ENCODE measurements around the gene SCNM1. TPM values are rescaled to one million over a fixed set of nuclear protein-coding genes. Genes with fewer than 3 reads are reported as not detected.
"Not testable (repeated sequence)": the region's sequence is repeated elsewhere in the genome, so short reads cannot be mapped to it uniquely, and the experiment has no call there.

SCNM1 gene
- total RNA-seq, 4 donors from 2014 or later, result 18.7 to 32.0 (median 25.6) TPM

GRCh38 chr1:151176514-151177045 is 10.6 kb downstream of the SCNM1 start:
- 80 to 90% methylated on average over 2 to 9 of the region's 17 CpGs for WGBS, 2 donors (ENCODE audit: low coverage in 1 of 2)
- H3K27ac ChIP-seq, result peak overlapping the region in 3 of 4 donors; percentile 57 to 79 (median 59)
- no peaks in the 10 kb centered on the region for H3K27me3 ChIP-seq
- H3K9me3 ChIP-seq, result no peaks in the 10 kb centered on the region
- no peak overlapping the region for H3K4me3 ChIP-seq
- H3K4me1 ChIP-seq, result peaks cover 0 to 30% (median 10%) of the 10 kb centered on the region in 3 donors
- no peak for ATAC-seq
- peaks cover 0 to 93% of the 10 kb centered on the region in 2 donors for H3K36me3 ChIP-seq
- TF ChIP-seq POLR2A (IDR thresholded peaks at IDR 0.05), result no peak
- no peak for TF ChIP-seq POLR2AphosphoS5 (IDR thresholded peaks at IDR 0.05)
- no peak for TF ChIP-seq CTCF (IDR thresholded peaks at IDR 0.05)

- ATAC-seq, result no peak
- WGBS, 2 donors (ENCODE audit: low coverage in 1 of 2), result 87 to 98% methylated on average over 7 to 10 of the region's 10 CpGs
- TF ChIP-seq POLR2A (IDR thresholded peaks at IDR 0.05) (no peak), POLR2AphosphoS5 (IDR thresholded peaks at IDR 0.05) (no peak), EP300 (IDR thresholded peaks at IDR 0.05) (no peak), CTCF (IDR thresholded peaks at IDR 0.05) (no peak)
- Histone ChIP-seq H3K4me3 (no peak overlapping the region), H3K4me1 (peaks cover 11 to 40% (median 21%) of the 10 kb centered on the region in 3 donors), H3K27ac (no peak overlapping the region), H3K9me3 (no peaks in the 10 kb centered on the region), H3K36me3 (peaks cover 0 to 68% of the 10 kb centered on the region in 2 donors), H3K27me3 (no peaks in the 10 kb centered on the region)
Observed at GRCh38 chr1:151184211-151184610, 18.3 kb downstream of the SCNM1 start.

GRCh38 chr1:151187205-151187604 is 21.3 kb downstream of the SCNM1 start:
- peaks cover 0 to 38% of the 10 kb centered on the region in 2 donors for H3K36me3 ChIP-seq
- peak overlapping the region; percentile 51 to 95 (median 81) for H3K27ac ChIP-seq
- TF ChIP-seq CTCF (IDR thresholded peaks at IDR 0.05) (no peak), POLR2AphosphoS5 (IDR thresholded peaks at IDR 0.05) (no peak), POLR2A (IDR thresholded peaks at IDR 0.05) (no peak), EP300 (IDR thresholded peaks at IDR 0.05) (no peak)
- no peak for ATAC-seq
- 59 to 78% methylated on average over 1 of the region's 1 CpG for whole genome bisulfite sequencing, 2 donors (ENCODE audit: low coverage in 1 of 2)
- peaks cover 11 to 49% (median 21%) of the 10 kb centered on the region in 3 donors for H3K4me1 ChIP-seq
- no peak overlapping the region for H3K4me3 ChIP-seq
- H3K27me3 ChIP-seq, result no peaks in the 10 kb centered on the region
- H3K9me3 ChIP-seq, result no peaks in the 10 kb centered on the region

- Histone ChIP-seq H3K4me3 (peak overlapping the region; percentile 78 to 93), H3K4me1 (peaks cover 11 to 49% (median 21%) of the 10 kb centered on the region in 3 donors), H3K27ac (peak overlapping the region; percentile 51 to 95 (median 90)), H3K36me3 (peaks cover 0 to 24% of the 10 kb centered on the region in 2 donors)
- WGBS, 2 donors (ENCODE audit: low coverage in 1 of 2), result 61 to 68% methylated on average over 5 to 8 of the region's 8 CpGs
- H3K27me3 ChIP-seq, H3K9me3 ChIP-seq, ATAC-seq: not testable (repeated sequence)
Observed at GRCh38 chr1:151188667-151189066, 22.7 kb downstream of the SCNM1 start.

- H3K4me1 ChIP-seq, result peaks cover 11 to 49% (median 21%) of the 10 kb centered on the region in 3 donors
- H3K36me3 ChIP-seq, result peaks cover 0 to 12% of the 10 kb centered on the region in 2 donors
- peak within 1 kb of the TSS; percentile 51 to 95 (median 90) for H3K27ac ChIP-seq
- peak; percentile 94 for ATAC-seq
- TF ChIP-seq EP300 (IDR thresholded peaks at IDR 0.05) (no peak), POLR2A (IDR thresholded peaks at IDR 0.05) (peak; percentile 35 to 56), CTCF (IDR thresholded peaks at IDR 0.05) (peak in 3 of 4 experiments; percentile 23 to 68 (median 59)), POLR2AphosphoS5 (IDR thresholded peaks at IDR 0.05) (peak; percentile 77)
- peak within 1 kb of the TSS; percentile 78 to 93 for H3K4me3 ChIP-seq
- WGBS, 2 donors (ENCODE audit: low coverage in 1 of 2), result 0 to 3% methylated on average over 16 to 23 of the region's 42 CpGs
- H3K9me3 ChIP-seq, result no peaks in the 10 kb centered on the region
- no peaks in the 10 kb centered on the region for H3K27me3 ChIP-seq
Observed at GRCh38 chr1:151189637-151190445, 23.9 kb downstream of the SCNM1 start, which contains the start of gene VPS72. TSS of gene VPS72 (minus strand) at chr1:151190197. CDS start at chr1:151190121, 76 bp downstream.

Measured in gastroesophageal sphincter (tissue), 4 donors.